NCI-H2196 (cell line): ENCODE measurements around the gene NSUN3.
"Not testable (repeated sequence)": the region's sequence is repeated elsewhere in the genome, so short reads cannot be mapped to it uniquely, and the experiment has no call there.

Experiments
- DNase-seq: peaks from one replicate; lab custom pipeline; 2025; ENCODE audit not compliant: unreplicated experiment; lab: John Stamatoyannopoulos, UW

The NSUN3 gene

DNA sequence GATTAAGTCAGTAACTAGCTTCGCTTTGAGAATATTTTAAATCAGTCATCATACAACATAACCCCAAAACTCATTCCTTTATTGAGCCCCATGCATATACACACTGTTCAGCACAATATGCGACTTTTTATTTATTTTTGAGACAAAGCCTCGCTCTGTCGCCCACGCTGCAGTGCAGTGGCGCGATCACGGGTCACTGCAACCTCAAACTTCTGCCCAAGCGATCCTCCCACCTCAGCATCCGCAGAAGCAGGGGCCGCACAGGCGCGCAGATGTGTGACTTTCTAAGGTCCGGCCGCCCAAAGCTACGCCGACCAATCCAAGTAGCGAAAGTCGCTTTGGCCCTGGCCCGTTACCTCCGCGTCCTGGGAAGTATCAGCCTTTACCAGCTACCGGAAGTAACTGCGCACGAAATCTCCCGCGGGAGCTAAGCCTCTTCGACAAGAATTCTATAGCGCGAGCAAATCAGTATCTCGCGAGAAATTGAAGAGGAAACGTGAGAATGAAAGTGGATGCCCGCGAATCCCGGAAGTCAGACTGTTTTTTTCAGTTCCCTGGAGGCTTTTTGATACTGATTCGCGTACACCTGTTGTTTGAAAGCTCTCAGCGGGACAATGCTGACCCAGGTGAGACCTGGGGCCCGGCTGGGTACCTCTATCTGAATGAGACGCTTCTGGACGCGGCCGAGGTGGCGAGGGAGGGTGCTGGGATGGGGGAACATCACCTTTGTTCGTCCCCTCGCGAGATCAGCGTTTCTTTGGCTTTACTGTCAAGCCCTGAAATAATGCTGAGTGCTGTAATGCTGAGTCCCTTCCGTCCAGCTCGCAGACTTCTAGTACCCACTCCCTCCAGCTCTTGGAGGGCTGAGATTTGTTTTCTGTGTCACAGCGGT, at the start of gene NSUN3, which contains the start of gene DHFR2:
TSS of gene NSUN3 (plus strand) at position 549 of the 892 bp plus-strand sequence. CDS start at position 615, 66 bp downstream.
TSS of gene DHFR2 (minus strand) at position 404 of the 892 bp plus-strand sequence. CDS start 1,405 bp downstream, outside the sequence.
- DNase-seq = peak; percentile 98

GRCh38 chr3:94015025-94015424, 47.8 kb upstream of the NSUN3 start:
- DNase-seq = no peak

GRCh38 chr3:94019659-94020058, 43.2 kb upstream of the NSUN3 start:
- no peak for DNase-seq

DNA sequence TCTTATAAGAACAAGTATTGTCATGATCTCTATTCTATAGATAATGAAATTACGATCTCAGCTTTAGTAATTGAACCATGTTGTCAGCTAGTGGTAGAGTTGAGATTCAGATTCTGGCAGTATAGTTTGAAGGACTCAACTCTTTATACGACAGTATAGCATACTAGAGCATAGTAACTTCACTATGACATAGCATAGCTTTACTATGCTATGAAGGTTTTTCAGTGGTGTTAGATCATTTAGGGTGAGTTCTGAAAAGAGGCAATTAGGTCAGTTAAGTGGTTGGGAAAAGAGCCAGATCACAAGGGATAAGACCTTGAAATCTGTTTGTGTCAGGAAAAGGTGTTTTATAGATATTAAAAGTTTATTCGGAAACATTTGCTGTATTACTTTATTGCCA, 42.6 kb upstream of the NSUN3 start:
- no peak for DNase-seq

DNA sequence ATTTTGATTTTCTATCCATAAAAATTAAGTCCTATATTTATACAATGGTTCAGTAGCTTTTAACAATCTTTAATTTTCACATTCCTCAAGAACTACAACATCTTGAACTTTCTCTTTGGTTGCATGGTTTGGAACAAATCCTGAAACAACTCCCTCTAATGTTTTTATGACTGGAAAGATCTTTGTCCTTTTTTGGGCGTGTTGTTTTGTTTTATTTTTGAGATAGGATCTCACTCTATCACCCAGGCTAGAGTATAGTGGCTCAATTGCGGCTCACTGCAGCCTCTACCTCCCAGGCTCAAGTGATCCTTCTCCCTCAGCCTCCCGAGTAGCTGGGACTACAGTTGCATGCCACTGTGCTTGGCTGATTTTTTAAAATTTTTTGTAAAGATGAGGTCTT, 38.5 kb upstream of the NSUN3 start:
- no peak for DNase-seq

DNA sequence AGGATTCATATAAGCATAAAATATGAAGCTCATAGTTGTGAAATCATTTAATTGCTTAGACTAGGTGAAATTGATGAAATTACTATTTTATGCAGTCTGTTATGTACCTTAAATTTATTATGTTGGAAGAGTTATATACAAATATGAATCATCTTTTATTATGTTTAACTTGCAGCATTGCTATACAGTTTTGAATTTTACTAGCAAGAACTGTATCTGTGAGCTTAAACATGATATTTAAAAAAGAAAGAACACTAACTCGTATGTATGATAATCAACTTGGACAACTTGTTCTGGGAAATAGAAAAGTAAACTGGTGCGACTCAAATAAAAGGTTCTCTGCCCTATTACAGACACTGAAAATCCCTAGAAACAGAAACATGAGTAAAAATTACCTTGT, 36.2 kb upstream of the NSUN3 start:
- no peak for DNase-seq

GRCh38 chr3:94028093-94028837, 34.6 kb upstream of the NSUN3 start, which contains the start of gene STX19:
TSS of gene STX19 (minus strand) at chr3:94028597. CDS start at chr3:94015269, 13,328 bp downstream.
- peak; percentile 88 for DNase-seq

DNA sequence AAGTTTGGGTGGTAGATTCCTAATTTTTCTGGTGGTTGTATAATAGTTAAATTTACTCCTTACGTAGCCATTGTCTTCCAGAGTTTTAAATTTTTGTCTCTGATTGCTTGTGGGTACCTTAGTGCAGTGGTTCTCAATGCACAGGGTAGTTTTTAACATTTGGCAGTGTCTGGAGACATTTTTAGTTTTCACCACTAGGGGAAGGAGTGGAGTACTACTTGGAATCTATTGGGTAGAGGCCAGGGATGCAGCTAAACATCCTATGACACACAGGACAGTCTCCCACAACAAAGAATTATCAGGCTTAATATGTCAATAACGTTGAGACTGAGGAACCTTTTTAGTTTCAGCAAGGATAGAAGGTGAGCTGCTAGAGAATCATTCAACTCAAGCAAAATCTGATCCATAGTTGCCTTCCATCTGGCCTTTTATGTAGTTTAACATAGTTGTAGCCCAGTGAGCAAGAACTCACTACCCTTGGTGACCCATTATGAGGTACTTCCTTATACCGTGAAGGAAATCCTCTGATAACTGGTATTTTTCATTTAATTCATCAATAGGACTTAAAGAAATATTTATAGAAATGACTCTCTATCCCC, 25.9 kb upstream of the NSUN3 start:
- peak; percentile 23 for DNase-seq

DNA sequence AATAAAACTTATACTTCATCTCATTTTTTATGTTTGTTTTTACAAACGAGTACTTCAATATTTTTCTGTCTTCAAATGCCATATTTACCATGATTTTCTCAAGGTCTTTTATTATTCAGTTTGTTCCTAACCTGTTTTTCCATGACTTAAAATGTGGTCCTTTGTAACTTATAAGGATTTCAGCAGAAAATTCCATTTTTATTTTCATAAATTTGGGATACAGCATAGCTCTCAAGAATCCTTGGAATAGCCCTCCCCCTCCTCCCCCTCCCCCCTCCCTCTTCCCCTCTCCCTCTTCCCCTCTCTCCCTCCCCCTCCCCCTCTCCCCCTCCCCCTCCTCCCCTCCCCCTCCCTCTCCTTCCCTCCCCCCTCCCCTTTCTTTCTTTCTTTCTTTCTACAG, 19.6 kb upstream of the NSUN3 start:
- no peak for DNase-seq

- DNase-seq = not testable (repeated sequence)
These were observed 18.5 kb upstream of the NSUN3 start for GRCh38 chr3:94044100-94044936.

DNA sequence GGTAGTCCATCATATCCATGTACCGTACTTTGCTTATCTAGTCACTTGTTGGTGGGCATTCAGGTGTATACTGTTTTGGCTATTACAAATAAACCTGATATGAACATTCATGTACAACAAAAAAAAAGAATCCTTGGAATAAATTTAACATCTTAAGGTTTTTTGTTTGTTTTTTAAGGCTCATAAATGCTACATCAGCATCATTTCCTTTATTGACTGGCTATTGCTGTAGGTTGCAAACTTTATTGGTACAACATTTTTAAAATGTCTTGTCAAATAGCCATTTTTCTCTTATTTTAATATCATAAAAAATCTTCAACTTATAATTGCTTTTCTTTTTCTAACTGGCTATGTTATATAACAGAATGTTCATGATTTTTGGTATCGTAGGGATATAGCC, 16.3 kb upstream of the NSUN3 start:
- no peak for DNase-seq

GRCh38 chr3:94049267-94049666, 13.6 kb upstream of the NSUN3 start:
- no peak for DNase-seq

DNA sequence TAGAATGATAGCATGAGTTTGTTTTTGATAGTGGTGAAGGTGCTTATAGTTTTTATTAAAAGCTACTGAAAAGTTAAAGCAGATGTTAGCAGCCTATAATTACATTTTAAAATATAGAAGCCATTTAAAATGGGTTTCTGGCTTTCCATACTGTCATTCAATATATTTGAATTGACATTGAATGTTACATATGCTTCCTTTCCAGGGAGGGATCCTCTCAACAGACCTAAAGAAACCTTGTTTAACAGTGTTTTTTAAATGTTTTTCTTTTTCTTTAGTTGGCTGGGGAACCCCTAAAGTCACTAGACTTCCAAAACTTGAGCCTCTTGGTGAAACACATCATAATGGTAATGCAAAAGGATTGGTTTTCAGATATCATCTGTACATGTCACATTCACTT, 12.3 kb upstream of the NSUN3 start:
- DNase-seq = no peak

DNA sequence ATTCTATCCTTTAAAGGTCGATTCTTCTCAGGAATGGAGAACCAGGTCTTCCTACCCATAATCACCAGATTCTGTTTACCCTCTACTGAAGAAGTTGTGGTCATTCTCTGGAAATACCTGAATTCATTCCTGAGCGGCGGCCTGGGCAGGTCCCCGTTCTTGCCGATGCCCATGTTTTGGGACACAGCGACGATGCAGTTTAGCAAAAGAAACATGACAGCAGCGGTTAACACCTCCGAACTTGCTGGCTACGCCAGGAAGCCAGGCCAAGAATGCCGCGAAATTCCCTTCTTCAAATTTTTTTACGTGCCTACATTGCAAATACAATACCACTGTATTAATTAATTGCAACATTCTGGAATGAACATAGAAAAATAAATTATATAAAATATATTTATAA, 1.6 kb upstream of the NSUN3 start:
- DNase-seq = no peak

GRCh38 chr3:94063496-94064119, 747 bp downstream of the NSUN3 start:
- no peak for DNase-seq

DNA sequence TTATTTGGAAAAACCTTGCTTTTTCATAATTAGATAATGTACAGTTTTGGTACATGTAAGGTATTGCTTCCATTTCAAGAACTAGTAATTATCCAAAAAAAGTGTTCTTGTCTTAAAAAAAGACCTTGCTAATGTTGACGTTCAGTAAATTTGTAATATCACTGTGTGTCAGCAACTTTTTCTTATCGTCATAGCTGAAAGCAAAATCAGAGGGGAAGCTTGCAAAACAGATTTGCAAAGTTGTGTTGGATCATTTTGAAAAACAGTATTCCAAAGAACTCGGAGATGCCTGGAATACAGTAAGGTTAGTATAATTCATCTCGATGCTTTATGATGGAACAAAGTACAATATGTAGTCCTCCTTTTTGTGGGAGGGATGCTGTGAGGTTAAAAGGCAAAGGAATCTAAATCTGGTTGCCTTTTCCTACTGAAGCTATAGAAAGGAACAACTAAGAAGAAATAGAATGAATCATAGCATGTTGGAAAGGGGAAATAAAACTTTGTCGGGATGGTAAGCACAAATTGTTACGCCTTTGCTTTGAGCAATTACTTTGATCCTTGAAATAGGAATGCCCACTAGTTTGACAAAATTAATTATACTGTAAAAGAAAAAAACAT, 1.5 kb downstream of the NSUN3 start:
- no peak for DNase-seq

DNA sequence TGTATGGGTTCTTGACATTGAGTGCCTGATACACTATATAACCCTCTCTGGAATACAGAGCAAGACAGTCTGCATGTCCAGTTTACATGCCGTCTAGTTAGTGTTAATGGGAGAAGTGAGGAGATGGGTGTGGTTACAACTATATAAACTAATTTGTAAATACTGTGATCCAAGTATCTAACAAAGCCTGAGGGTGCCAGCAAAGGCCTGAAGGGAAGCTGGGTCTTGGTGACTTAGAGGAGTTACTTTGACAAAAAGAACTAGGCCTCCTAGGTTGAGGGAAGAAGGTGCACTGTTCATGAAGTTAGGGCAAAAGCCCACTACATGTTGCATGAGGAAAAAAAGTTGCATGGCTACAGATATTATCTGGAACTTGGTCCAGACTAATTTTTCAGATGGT, 2.3 kb downstream of the NSUN3 start:
- DNase-seq = no peak

- DNase-seq = no peak
These were observed 3.1 kb downstream of the NSUN3 start for GRCh38 chr3:94065819-94066480.
